ENCODE data around the gene ZNHIT3. TPM values are rescaled to one million over a fixed set of nuclear protein-coding genes. Genes with fewer than 3 reads are reported as not detected.

Gene ZNHIT3
- total RNA-seq, 3 donors from 2014 or later (not counting 1 experiment from before 2014, with no cell fraction given): 27.1 to 41.3 (median 36.6) TPM

GRCh38 chr17:36501963-36502362 is 15.5 kb downstream of the ZNHIT3 start:
- intact Hi-C loops (cut with micrococcal nuclease): no loop called here
- no peaks in the 10 kb centered on the region for H3K9me3 Mint-ChIP-seq
- no peak overlapping the region for H3K27ac Mint-ChIP-seq
- no peaks in the 10 kb centered on the region for H3K36me3 Mint-ChIP-seq
- WGBS (ENCODE audit: insufficient coverage): 98% methylated on average over 6 of the region's 6 CpGs
- Histone ChIP-seq H3K9me3 (ENCODE audit: control insufficient read depth, insufficient read depth, low read length) (no peaks in the 10 kb centered on the region), H3K36me3 (ENCODE audit: control insufficient read depth, insufficient read depth, low read length) (peaks cover 31% of the 10 kb centered on the region), H3K4me1 (ENCODE audit: control insufficient read depth, insufficient read depth, low read length) (no peaks in the 10 kb centered on the region), H3K27ac (ENCODE audit: low read length) (no peak overlapping the region), H3K27me3 (ENCODE audit: control insufficient read depth, insufficient read depth, low read length) (no peaks in the 10 kb centered on the region), H3K4me3 (ENCODE audit: low read length) (no peak overlapping the region)
- H3K4me3 Mint-ChIP-seq: no peak overlapping the region
- no peaks in the 10 kb centered on the region for H3K27me3 Mint-ChIP-seq (ENCODE audit: low read depth in 2 of 2)
- H3K4me1 Mint-ChIP-seq: peaks cover 0 to 4% of the 10 kb centered on the region in 2 donors
- no peak for DNase-seq
- no peak for ATAC-seq
- TF ChIP-seq CTCF (IDR thresholded peaks at IDR 0.05): no peak

GRCh38 chr17:36503456-36504155 is 17.1 kb downstream of the ZNHIT3 start:
- DNase-seq (no peak), ATAC-seq (no peak)
- H3K36me3 ChIP-seq (ENCODE audit: control insufficient read depth, insufficient read depth, low read length): peaks cover 22% of the 10 kb centered on the region
- Mint-ChIP-seq H3K9me3 (no peaks in the 10 kb centered on the region), H3K27me3 (ENCODE audit: low read depth in 2 of 2) (no peaks in the 10 kb centered on the region), H3K4me3 (no peak overlapping the region), H3K27ac (no peak overlapping the region), H3K4me1 (peaks cover 0 to 4% of the 10 kb centered on the region in 2 donors), H3K36me3 (no peaks in the 10 kb centered on the region)
- no peak overlapping the region for H3K4me3 ChIP-seq (ENCODE audit: low read length)
- WGBS (ENCODE audit: insufficient coverage): 98% methylated on average over 7 of the region's 7 CpGs
- H3K4me1 ChIP-seq (ENCODE audit: control insufficient read depth, insufficient read depth, low read length): no peaks in the 10 kb centered on the region
- H3K9me3 ChIP-seq (ENCODE audit: control insufficient read depth, insufficient read depth, low read length): no peaks in the 10 kb centered on the region
- intact Hi-C loops (cut with micrococcal nuclease): no loop called here
- H3K27ac ChIP-seq (ENCODE audit: low read length): no peak overlapping the region
- H3K27me3 ChIP-seq (ENCODE audit: control insufficient read depth, insufficient read depth, low read length): no peaks in the 10 kb centered on the region
- no peak for TF ChIP-seq CTCF (IDR thresholded peaks at IDR 0.05)

- H3K9me3 Mint-ChIP-seq: no peaks in the 10 kb centered on the region
- H3K27me3 Mint-ChIP-seq (ENCODE audit: low read depth in 2 of 2): no peaks in the 10 kb centered on the region
- intact Hi-C loops (cut with micrococcal nuclease): no loop called here
- H3K9me3 ChIP-seq (ENCODE audit: control insufficient read depth, insufficient read depth, low read length): no peaks in the 10 kb centered on the region
- ATAC-seq (no peak), DNase-seq (no peak)
- no peak overlapping the region for H3K4me3 ChIP-seq (ENCODE audit: low read length)
- 98% methylated on average over 5 of the region's 5 CpGs for WGBS (ENCODE audit: insufficient coverage)
- H3K27ac ChIP-seq (ENCODE audit: low read length): no peak overlapping the region
- no peaks in the 10 kb centered on the region for H3K27me3 ChIP-seq (ENCODE audit: control insufficient read depth, insufficient read depth, low read length)
- H3K27ac Mint-ChIP-seq: no peak overlapping the region
- H3K36me3 Mint-ChIP-seq: no peaks in the 10 kb centered on the region
- no peaks in the 10 kb centered on the region for H3K4me1 ChIP-seq (ENCODE audit: control insufficient read depth, insufficient read depth, low read length)
- H3K4me1 Mint-ChIP-seq: peaks cover 0 to 4% of the 10 kb centered on the region in 2 donors
- H3K36me3 ChIP-seq (ENCODE audit: control insufficient read depth, insufficient read depth, low read length): peaks cover 17% of the 10 kb centered on the region
- no peak for TF ChIP-seq CTCF (IDR thresholded peaks at IDR 0.05)
- H3K4me3 Mint-ChIP-seq: no peak overlapping the region
Observed at GRCh38 chr17:36504156-36504545, 17.7 kb downstream of the ZNHIT3 start.

GRCh38 chr17:36505171-36505570 is 18.7 kb downstream of the ZNHIT3 start:
- peaks cover 0 to 4% of the 10 kb centered on the region in 2 donors for H3K4me1 Mint-ChIP-seq
- no peak overlapping the region for H3K4me3 ChIP-seq (ENCODE audit: low read length)
- no peaks in the 10 kb centered on the region for H3K4me1 ChIP-seq (ENCODE audit: control insufficient read depth, insufficient read depth, low read length)
- no peaks in the 10 kb centered on the region for H3K36me3 Mint-ChIP-seq
- WGBS (ENCODE audit: insufficient coverage): 97% methylated on average over 8 of the region's 8 CpGs
- no peaks in the 10 kb centered on the region for H3K9me3 ChIP-seq (ENCODE audit: control insufficient read depth, insufficient read depth, low read length)
- no peak overlapping the region for H3K4me3 Mint-ChIP-seq
- H3K27me3 Mint-ChIP-seq (ENCODE audit: low read depth in 2 of 2): no peaks in the 10 kb centered on the region
- H3K36me3 ChIP-seq (ENCODE audit: control insufficient read depth, insufficient read depth, low read length): peaks cover 17% of the 10 kb centered on the region
- H3K27ac ChIP-seq (ENCODE audit: low read length): no peak overlapping the region
- H3K27ac Mint-ChIP-seq: no peak overlapping the region
- no peak for TF ChIP-seq CTCF (IDR thresholded peaks at IDR 0.05)
- intact Hi-C loops (cut with micrococcal nuclease): no loop called here
- H3K27me3 ChIP-seq (ENCODE audit: control insufficient read depth, insufficient read depth, low read length): no peaks in the 10 kb centered on the region
- no peaks in the 10 kb centered on the region for H3K9me3 Mint-ChIP-seq
- ATAC-seq (no peak), DNase-seq (no peak)
